SK-N-SH (cell line): ENCODE results near the gene CDHR3.

ENCODE experiments used
- CTCF ChIP-seq: fragments of 200-600 bp; sonication (generic); IDR thresholded peaks from 2 replicates; pipeline ENCODE4 v1.6.1; 2017; ENCODE audit warnings: antibody characterized with exemption, mild to moderate bottlenecking, moderate library complexity
- EZH2phosphoT487 ChIP-seq: fragments of 200-600 bp; sonication (generic); IDR thresholded peaks from 2 replicates; pipeline ENCODE4 v1.6.1; 2017; ENCODE audit warnings: low read depth, mixed run types, mild to moderate bottlenecking, antibody characterized with exemption, moderate library complexity, borderline replicate concordance
- MXI1 ChIP-seq: IDR thresholded peaks from 2 replicates; pipeline ENCODE4 v1.6.1; 2012; ENCODE audit warnings: mild to moderate bottlenecking, low read depth, low read length, improper control_type of control experiment
- POLR2AphosphoS5 ChIP-seq: IDR thresholded peaks from 2 replicates; pipeline ENCODE4 v1.6.1; 2012; ENCODE audit warnings: low read depth, low read length
- RAD21 ChIP-seq: IDR thresholded peaks from 2 replicates; pipeline ENCODE4 v1.6.1; 2012; ENCODE audit warnings: mild to moderate bottlenecking, low read length
- TCF12 ChIP-seq: IDR thresholded peaks from 2 replicates; pipeline ENCODE4 v1.4.0; 2012

DNA sequence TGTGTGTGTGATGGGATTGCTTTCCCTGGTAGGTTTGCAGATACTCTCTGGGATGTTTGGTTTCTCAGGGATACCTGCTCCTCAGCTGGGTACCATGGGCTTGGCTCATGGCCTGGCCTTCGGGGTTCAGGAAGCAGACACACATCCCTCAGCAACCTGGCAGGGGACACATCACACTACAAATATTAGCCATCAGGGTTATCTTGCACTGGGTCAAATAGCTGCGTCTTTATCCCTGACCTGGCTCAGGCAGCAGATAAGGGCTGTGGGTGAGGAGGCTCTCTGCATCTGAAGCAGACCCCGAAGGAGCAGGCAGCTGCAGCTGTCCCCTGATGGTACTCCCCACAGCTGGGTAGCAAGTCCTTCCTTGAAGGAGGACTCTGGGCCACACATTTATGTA lies 25.7 kb upstream of the CDHR3 start:
- TF ChIP-seq CTCF: no peak
- no peak for TF ChIP-seq POLR2AphosphoS5
- no peak for TF ChIP-seq RAD21
- no peak for TF ChIP-seq TCF12
- no peak for TF ChIP-seq MXI1
- TF ChIP-seq EZH2phosphoT487: no peak
